CD4-positive, CD25-positive, alpha-beta regulatory T cell (primary cell): Measurements from ENCODE around the gene PKNOX2. TPM values are rescaled to one million over a fixed set of nuclear protein-coding genes. Genes with fewer than 3 reads are reported as not detected.

Source experiments
- ATAC-seq, 2 donors: fragments of 150-1000 bp; cut with Tn5 transposase; one replicate each; pipeline ENCODE4 v1.10.0; 2021; ENCODE audit warnings: low read depth in 2 of 2, moderate number of reproducible peaks in 2 of 2, moderate library complexity in 1 of 2
- DNase-seq, 3 donors: peaks; one replicate each; pipeline versions ENCODE4 v3.0.0 to v3.0.0-alpha.2; 2012 to 2022; ENCODE audit warnings: mixed read lengths in 1 of 3
- H3K27ac ChIP-seq: one replicate; pipeline ENCODE4 v1.7.0; 2013; ENCODE audit warnings: mild to moderate bottlenecking, low read length; ENCODE audit not compliant: insufficient read depth, poor library complexity, severe bottlenecking
- H3K27me3 ChIP-seq: one replicate; pipeline ENCODE4 v1.7.0; 2013; ENCODE audit warnings: low read length; ENCODE audit not compliant: control insufficient read depth, insufficient read depth
- H3K36me3 ChIP-seq: one replicate; pipeline ENCODE4 v1.7.0; 2013; ENCODE audit warnings: mild to moderate bottlenecking, low read length, moderate library complexity; ENCODE audit not compliant: control insufficient read depth, insufficient read depth
- H3K4me1 ChIP-seq: 2 replicates; pipeline ENCODE4 v1.7.0; 2013; ENCODE audit warnings: mild to moderate bottlenecking, low read length; ENCODE audit not compliant: insufficient read depth, control insufficient read depth, poor library complexity, severe bottlenecking
- H3K4me3 ChIP-seq: one replicate; pipeline ENCODE4 v1.7.0; 2013; ENCODE audit warnings: low read depth, mild to moderate bottlenecking, low read length, moderate library complexity
- H3K9me3 ChIP-seq, 2 experiments: 1 replicate in 1 of 2; 2 replicates in 1 of 2; pipeline ENCODE4 v1.7.0; 2013; ENCODE audit warnings: low read length in 2 of 2, mild to moderate bottlenecking in 1 of 2, moderate library complexity in 1 of 2; ENCODE audit not compliant: control insufficient read depth in 2 of 2
- H3K27ac Mint-ChIP-seq, 3 donors: one replicate each; pipeline ENCODE4 v1.8.0; 2020 to 2022; ENCODE audit warnings: mild to moderate bottlenecking in 3 of 3, mixed read lengths in 3 of 3, moderate library complexity in 2 of 3
- H3K27me3 Mint-ChIP-seq: one replicate; pipeline ENCODE4 v1.8.0; 2022; ENCODE audit warnings: mild to moderate bottlenecking, mixed read lengths
- H3K36me3 Mint-ChIP-seq: one replicate; pipeline ENCODE4 v1.8.0; 2020; ENCODE audit warnings: mixed read lengths
- H3K4me1 Mint-ChIP-seq, 4 donors: one replicate each; pipeline ENCODE4 v1.8.0; 2020 to 2022; ENCODE audit warnings: mixed read lengths in 4 of 4, mild to moderate bottlenecking in 1 of 4
- H3K4me3 Mint-ChIP-seq, 4 donors: one replicate each; pipeline ENCODE4 v1.8.0; 2020 to 2022; ENCODE audit warnings: mild to moderate bottlenecking in 4 of 4, mixed read lengths in 4 of 4, moderate library complexity in 3 of 4
- H3K9me3 Mint-ChIP-seq, 7 donors: one replicate each; pipeline ENCODE4 v1.8.0; 2020 to 2022; ENCODE audit warnings: mixed read lengths in 7 of 7, mild to moderate bottlenecking in 3 of 7, moderate library complexity in 2 of 7
- polyA plus RNA-seq, 4 donors: library from polyadenylated mRNA; unstranded; fragments of 300-500 nt; fragmentation: Illumina TruSeq; gene quantifications; one replicate each; pipeline ENCODE4 v1.2.3, GENCODE V29; 2021
- total RNA-seq: library from RNA; stranded (reverse); gene quantifications from one replicate; pipeline ENCODE4 v1.2.3, GENCODE V29; 2022

The PKNOX2 gene
- total and polyA plus RNA-seq, 5 donors from 2014 or later: not detected

DNA sequence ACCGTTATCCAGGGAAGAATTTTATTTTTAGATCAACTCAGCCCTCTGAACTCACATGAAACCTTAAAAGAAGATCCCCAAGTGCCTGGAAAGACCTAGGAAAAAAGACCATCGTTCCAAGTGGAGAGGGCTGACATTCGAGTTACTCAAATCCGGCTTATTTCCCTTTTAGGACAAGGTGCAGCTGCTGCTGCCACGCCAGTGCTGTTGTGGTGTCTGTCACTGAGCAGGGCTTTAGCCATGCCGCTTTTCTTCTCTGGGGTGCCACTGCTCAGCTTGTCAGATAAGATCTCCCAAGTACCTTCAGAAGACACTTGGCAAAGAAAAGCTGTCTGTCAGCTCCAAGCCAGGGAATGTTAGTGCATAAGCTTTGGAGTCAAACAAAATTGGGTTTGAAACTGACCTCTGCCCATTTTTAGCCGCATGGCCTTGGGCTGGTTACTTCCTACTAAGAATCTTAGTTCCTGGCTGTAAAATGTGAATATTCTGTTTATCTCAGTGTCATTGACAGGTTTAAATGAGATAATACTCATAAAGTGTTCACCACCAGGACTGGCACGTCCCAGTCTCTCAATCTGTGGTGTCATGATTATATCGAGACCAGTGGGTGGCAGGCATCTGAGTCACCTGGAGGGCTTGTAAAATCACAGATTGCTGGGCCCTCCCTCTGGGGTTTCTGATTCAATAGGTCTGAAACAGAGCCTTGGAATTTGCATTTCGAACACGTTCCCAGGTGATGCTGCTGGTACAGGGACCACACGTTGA lies 117.5 kb downstream of the PKNOX2 start:
- no peaks in the 10 kb centered on the region for H3K36me3 ChIP-seq
- Mint-ChIP-seq H3K36me3 (no peaks in the 10 kb centered on the region), H3K4me1 (no peaks in the 10 kb centered on the region), H3K27ac (no peak overlapping the region), H3K9me3 (peaks cover 0 to 2% (median 0%) of the 10 kb centered on the region in 7 donors), H3K27me3 (peaks cover 4% of the 10 kb centered on the region), H3K4me3 (no peak overlapping the region)
- no peaks in the 10 kb centered on the region for H3K9me3 ChIP-seq
- ATAC-seq (no peak), DNase-seq (no peak)
- H3K4me3 ChIP-seq: no peak overlapping the region
- no peak overlapping the region for H3K27ac ChIP-seq
- H3K27me3 ChIP-seq: no peaks in the 10 kb centered on the region
- H3K4me1 ChIP-seq: no peaks in the 10 kb centered on the region

DNA sequence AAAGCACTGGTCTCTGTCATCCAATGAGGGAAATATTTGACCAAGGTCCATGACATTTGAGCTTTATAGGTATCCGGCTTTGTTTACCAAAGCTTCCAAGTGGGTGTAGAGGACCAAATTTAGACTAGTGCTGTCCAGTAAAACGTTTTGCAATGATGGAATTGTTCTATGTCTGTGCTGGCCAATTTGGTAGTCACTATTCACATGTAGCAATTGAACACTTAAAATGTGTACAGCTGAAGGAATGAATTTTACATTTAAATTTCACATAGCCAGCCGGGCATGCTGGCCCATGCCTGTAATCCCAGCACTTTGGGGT lies 118.0 kb downstream of the PKNOX2 start:
- DNase-seq (no peak), ATAC-seq (no peak)
- Histone ChIP-seq H3K27me3 (no peaks in the 10 kb centered on the region), H3K4me3 (no peak overlapping the region), H3K36me3 (no peaks in the 10 kb centered on the region), H3K27ac (no peak overlapping the region), H3K4me1 (no peaks in the 10 kb centered on the region), H3K9me3 (no peaks in the 10 kb centered on the region)
- Mint-ChIP-seq H3K4me1 (no peaks in the 10 kb centered on the region), H3K36me3 (no peaks in the 10 kb centered on the region), H3K27me3 (peaks cover 4% of the 10 kb centered on the region), H3K4me3 (no peak overlapping the region), H3K27ac (no peak overlapping the region), H3K9me3 (peaks cover 0 to 2% (median 0%) of the 10 kb centered on the region in 7 donors)

- H3K27ac Mint-ChIP-seq: peak overlapping the region in 1 of 3 donors; percentile 81
- peaks cover 0 to 2% (median 0%) of the 10 kb centered on the region in 7 donors for H3K9me3 Mint-ChIP-seq
- Histone ChIP-seq H3K4me1 (no peaks in the 10 kb centered on the region), H3K4me3 (no peak overlapping the region), H3K36me3 (no peaks in the 10 kb centered on the region), H3K9me3 (no peaks in the 10 kb centered on the region), H3K27ac (no peak overlapping the region), H3K27me3 (no peaks in the 10 kb centered on the region)
- ATAC-seq: no peak
- no peak overlapping the region for H3K4me3 Mint-ChIP-seq
- DNase-seq: no peak
- H3K36me3 Mint-ChIP-seq: no peaks in the 10 kb centered on the region
- H3K4me1 Mint-ChIP-seq: no peaks in the 10 kb centered on the region
- peaks cover 4% of the 10 kb centered on the region for H3K27me3 Mint-ChIP-seq
Measured at GRCh38 chr11:125284245-125284850, 119.8 kb downstream of the PKNOX2 start.

GRCh38 chr11:125285844-125286243 lies 121.3 kb downstream of the PKNOX2 start:
- H3K9me3 Mint-ChIP-seq: peaks cover 0 to 2% (median 0%) of the 10 kb centered on the region in 7 donors
- H3K4me1 Mint-ChIP-seq: no peaks in the 10 kb centered on the region
- no peak overlapping the region for H3K4me3 Mint-ChIP-seq
- ATAC-seq (no peak), DNase-seq (no peak)
- no peak overlapping the region for H3K27ac ChIP-seq
- H3K4me3 ChIP-seq: no peak overlapping the region
- no peaks in the 10 kb centered on the region for H3K36me3 Mint-ChIP-seq
- peaks cover 2% of the 10 kb centered on the region for H3K27me3 ChIP-seq
- H3K36me3 ChIP-seq: no peaks in the 10 kb centered on the region
- H3K4me1 ChIP-seq: no peaks in the 10 kb centered on the region
- no peak overlapping the region for H3K27ac Mint-ChIP-seq
- no peaks in the 10 kb centered on the region for H3K9me3 ChIP-seq
- peaks cover 4% of the 10 kb centered on the region for H3K27me3 Mint-ChIP-seq

DNA sequence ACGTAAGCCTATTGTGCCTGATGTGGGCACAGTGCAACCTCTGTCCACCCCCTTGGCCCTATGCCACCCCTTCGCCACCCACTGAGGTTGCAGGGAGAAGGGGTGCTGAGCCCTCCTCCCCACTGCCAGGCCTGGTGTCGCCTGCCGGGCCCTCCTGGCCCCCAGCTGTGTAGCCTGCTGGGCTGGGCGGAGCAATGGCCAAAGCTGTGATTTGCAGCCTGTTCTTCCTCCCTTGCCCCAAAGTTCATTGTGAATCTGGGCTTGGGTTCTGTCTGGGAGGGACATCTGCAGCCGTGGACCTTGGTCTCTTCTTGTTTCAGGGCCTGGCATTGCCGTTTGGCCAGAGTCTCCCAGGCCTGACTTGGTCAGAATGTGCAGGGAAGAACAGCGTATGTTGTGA lies 121.9 kb downstream of the PKNOX2 start:
- ATAC-seq: no peak
- Histone ChIP-seq H3K9me3 (no peaks in the 10 kb centered on the region), H3K4me1 (no peaks in the 10 kb centered on the region), H3K27me3 (peaks cover 2% of the 10 kb centered on the region), H3K27ac (no peak overlapping the region), H3K36me3 (no peaks in the 10 kb centered on the region), H3K4me3 (no peak overlapping the region)
- H3K4me1 Mint-ChIP-seq: no peaks in the 10 kb centered on the region
- peaks cover 0 to 2% (median 0%) of the 10 kb centered on the region in 7 donors for H3K9me3 Mint-ChIP-seq
- no peaks in the 10 kb centered on the region for H3K27me3 Mint-ChIP-seq
- H3K4me3 Mint-ChIP-seq: no peak overlapping the region
- DNase-seq: no peak
- no peak overlapping the region for H3K27ac Mint-ChIP-seq
- H3K36me3 Mint-ChIP-seq: no peaks in the 10 kb centered on the region

DNA sequence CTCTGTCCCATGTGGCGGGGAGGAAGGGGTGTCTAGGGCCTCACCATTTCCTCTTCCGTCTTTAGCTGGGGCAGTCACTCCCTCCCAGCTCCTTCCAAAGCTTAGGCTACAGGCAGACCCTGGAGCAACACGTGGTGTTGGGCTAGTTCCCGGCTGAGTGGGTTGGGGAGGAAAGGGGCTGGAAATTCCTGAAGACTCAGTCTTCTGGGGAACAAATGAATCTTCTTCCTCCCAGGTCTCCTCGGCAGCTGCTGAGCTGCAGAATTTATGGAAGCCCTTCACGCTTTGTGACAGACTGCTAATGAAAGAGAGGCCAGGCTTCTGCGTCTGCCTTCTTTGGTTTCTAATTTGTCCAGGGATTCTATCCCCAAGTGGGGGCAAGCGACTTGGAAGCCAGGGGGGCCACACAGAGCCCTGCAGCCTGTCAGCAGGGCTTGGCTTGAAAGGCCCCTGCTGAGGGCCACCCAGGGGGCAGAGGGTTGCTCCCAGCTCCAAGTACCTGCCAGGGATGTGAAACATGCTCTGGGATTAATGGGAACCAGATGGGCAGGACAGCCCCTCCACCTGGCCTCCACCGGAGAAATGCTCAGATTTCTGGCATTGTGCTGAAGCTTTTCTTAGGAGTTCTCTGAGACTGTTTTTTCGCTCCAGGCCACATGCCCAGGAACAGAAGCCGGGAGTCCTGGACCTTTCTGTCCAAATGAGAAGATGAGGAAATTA lies 123.1 kb downstream of the PKNOX2 start:
- Mint-ChIP-seq H3K36me3 (no peaks in the 10 kb centered on the region), H3K4me1 (no peaks in the 10 kb centered on the region), H3K27me3 (no peaks in the 10 kb centered on the region)

DNA sequence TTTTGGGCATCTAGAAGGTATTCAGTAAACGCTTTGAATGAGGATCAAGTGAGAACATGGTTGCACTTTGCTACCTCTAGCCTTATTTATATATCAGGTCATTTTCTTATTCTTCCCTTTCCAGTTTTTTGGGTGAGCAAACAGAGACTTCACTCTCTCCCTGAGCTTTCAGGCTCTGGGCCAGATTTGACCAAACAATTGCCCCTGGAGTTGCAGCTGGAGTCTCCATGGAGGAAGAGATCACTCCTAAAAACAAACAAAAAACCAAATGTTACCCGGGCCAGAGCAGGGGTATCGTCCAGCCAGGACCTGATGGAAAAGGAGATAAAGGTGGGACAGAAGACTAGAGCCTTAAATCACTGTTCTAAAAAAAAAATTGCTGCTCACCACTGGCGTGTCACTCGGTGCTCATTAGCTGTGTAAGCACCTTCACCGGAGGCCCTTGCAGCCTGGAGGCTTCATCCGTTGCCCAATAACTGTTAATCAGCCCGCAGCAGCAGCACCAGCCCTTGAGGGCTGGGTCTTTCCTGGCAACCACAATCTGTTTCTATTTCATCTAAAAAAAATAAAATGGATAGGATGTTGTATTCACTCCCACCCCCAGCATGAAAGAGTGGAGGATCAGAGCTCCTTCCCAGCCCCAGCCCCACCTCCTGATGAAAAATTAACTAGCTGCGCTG lies 125.0 kb downstream of the PKNOX2 start:
- no peak for ATAC-seq
- H3K27me3 Mint-ChIP-seq: peaks cover 6% of the 10 kb centered on the region

More for the DNA sequence above, 123.1 kb downstream of the PKNOX2 start:
- Histone ChIP-seq H3K9me3 (no peaks in the 10 kb centered on the region), H3K4me1 (no peaks in the 10 kb centered on the region), H3K27ac (no peak overlapping the region), H3K4me3 (no peak overlapping the region), H3K36me3 (no peaks in the 10 kb centered on the region), H3K27me3 (peaks cover 2% of the 10 kb centered on the region)
- peaks cover 0 to 2% (median 0%) of the 10 kb centered on the region in 7 donors for H3K9me3 Mint-ChIP-seq
- H3K4me3 Mint-ChIP-seq: no peak overlapping the region
- H3K27ac Mint-ChIP-seq: no peak overlapping the region
- DNase-seq (no peak), ATAC-seq (no peak)

More for the DNA sequence above, 125.0 kb downstream of the PKNOX2 start:
- Histone ChIP-seq H3K27ac (no peak overlapping the region), H3K4me3 (no peak overlapping the region), H3K4me1 (no peaks in the 10 kb centered on the region), H3K27me3 (peaks cover 2% of the 10 kb centered on the region), H3K36me3 (no peaks in the 10 kb centered on the region), H3K9me3 (no peaks in the 10 kb centered on the region)
- H3K4me3 Mint-ChIP-seq: no peak overlapping the region
- no peaks in the 10 kb centered on the region for H3K4me1 Mint-ChIP-seq
- no peak overlapping the region for H3K27ac Mint-ChIP-seq
- peaks cover 0 to 2% (median 0%) of the 10 kb centered on the region in 7 donors for H3K9me3 Mint-ChIP-seq
- no peaks in the 10 kb centered on the region for H3K36me3 Mint-ChIP-seq
- no peak for DNase-seq
